ENCODE measurements around the gene DMRTC1B.
"Not testable (repeated sequence)": the region's sequence is repeated elsewhere in the genome, so short reads cannot be mapped to it uniquely, and the experiment has no call there.

DMRTC1B gene

DNA sequence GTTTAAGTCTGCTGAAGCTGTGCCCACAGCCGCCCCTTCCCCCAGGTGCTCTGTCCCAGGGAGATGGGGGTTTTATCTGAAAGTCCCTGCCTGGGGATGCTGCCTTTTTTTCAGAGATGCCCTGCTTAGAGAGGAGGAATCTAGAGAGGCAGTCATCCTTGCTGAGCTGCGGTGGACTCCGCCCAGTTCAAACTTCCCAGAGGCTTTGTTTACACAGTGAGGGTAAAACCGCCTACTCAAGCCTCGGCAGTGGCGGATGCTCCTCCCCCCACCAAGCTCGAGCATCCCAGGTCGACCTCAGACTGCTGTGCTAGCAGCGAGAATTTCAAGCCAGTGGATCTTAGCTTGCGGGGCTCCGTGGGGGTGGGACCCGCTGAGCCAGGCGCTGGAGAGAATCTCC, 54.0 kb downstream of the DMRTC1B start:
- H3K4me1 ChIP-seq (ENCODE audit: insufficient read depth, low read length); H3K36me3 ChIP-seq (ENCODE audit: insufficient read depth, low read length); H3K9me3 ChIP-seq (ENCODE audit: control insufficient read depth, insufficient read depth, low read length); H3K9ac ChIP-seq (ENCODE audit: low read depth, low read length): not testable (repeated sequence)

DNA sequence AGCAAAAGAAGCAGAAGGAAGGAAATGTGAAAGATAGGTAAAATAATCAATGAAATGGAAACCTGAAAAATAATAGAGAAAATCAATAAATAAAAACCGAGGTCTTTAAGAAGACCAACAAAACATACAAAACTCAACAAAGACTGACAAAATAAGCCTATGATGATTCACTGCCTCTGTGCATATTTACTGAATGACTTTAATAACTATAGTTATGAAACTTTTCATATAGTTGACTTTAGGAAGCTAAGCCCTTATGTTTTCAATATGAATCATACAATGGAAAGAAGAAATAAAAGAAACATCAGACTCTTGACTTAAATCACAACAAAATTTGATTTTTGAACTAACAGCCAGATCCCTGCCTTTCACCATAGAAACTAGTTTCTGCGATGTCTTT, 60.8 kb downstream of the DMRTC1B start:
- not testable (repeated sequence) for H3K36me3 ChIP-seq (ENCODE audit: insufficient read depth, low read length); H3K9ac ChIP-seq (ENCODE audit: low read depth, low read length); H3K4me1 ChIP-seq (ENCODE audit: insufficient read depth, low read length); H3K9me3 ChIP-seq (ENCODE audit: control insufficient read depth, insufficient read depth, low read length)

DNA sequence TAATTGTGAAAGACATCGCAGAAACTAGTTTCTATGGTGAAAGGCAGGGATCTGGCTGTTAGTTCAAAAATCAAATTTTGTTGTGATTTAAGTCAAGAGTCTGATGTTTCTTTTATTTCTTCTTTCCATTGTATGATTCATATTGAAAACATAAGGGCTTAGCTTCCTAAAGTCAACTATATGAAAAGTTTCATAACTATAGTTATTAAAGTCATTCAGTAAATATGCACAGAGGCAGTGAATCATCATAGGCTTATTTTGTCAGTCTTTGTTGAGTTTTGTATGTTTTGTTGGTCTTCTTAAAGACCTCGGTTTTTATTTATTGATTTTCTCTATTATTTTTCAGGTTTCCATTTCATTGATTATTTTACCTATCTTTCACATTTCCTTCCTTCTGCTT, 106.2 kb downstream of the DMRTC1B start:
- H3K4me1 ChIP-seq (ENCODE audit: insufficient read depth, low read length); H3K9me3 ChIP-seq (ENCODE audit: control insufficient read depth, insufficient read depth, low read length); H3K9ac ChIP-seq (ENCODE audit: low read depth, low read length); H3K36me3 ChIP-seq (ENCODE audit: insufficient read depth, low read length): not testable (repeated sequence)

DNA sequence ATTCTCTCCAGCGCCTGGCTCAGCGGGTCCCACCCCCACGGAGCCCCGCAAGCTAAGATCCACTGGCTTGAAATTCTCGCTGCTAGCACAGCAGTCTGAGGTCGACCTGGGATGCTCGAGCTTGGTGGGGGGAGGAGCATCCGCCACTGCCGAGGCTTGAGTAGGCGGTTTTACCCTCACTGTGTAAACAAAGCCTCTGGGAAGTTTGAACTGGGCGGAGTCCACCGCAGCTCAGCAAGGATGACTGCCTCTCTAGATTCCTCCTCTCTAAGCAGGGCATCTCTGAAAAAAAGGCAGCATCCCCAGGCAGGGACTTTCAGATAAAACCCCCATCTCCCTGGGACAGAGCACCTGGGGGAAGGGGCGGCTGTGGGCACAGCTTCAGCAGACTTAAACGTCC, 113.0 kb downstream of the DMRTC1B start:
- H3K9me3 ChIP-seq (ENCODE audit: control insufficient read depth, insufficient read depth, low read length); H3K9ac ChIP-seq (ENCODE audit: low read depth, low read length); H3K36me3 ChIP-seq (ENCODE audit: insufficient read depth, low read length); H3K4me1 ChIP-seq (ENCODE audit: insufficient read depth, low read length): not testable (repeated sequence)

All from ES-I3 (cell line).